Panc1 (cell line): ENCODE results near the gene DNAH12. TPM values are rescaled to one million over a fixed set of nuclear protein-coding genes. Genes with fewer than 3 reads are reported as not detected.

Experiments
- ATAC-seq: fragments of 200-7000 bp; cut with Tn5 transposase; 2 replicates; pipeline ENCODE4 v1.9.1; 2020; ENCODE audit warnings: mild to moderate bottlenecking, moderate library complexity
- BruUV-seq: library from RNA; stranded (reverse); fragments of 400-500 nt; replicated peaks from 2 replicates; lab custom pipeline; 2021; lab: Mats Ljungman, UMichigan
- CTCF ChIA-PET: fragments of 300-600 bp; sonication (Branson Sonifier 250); formaldehyde crosslinking; loops from one replicate; lab custom pipeline; 2022; ENCODE audit warnings: antibody characterized with exemption; lab: Charles Lee
- POLR2A ChIA-PET: fragments of 300-600 bp; sonication (Branson Sonifier 250); formaldehyde crosslinking; loops from one replicate; lab custom pipeline; 2022; ENCODE audit warnings: antibody characterized with exemption; lab: Charles Lee
- DNase-seq: peaks from one replicate; pipeline ENCODE4 v3.0.0-alpha.2; 2010; ENCODE audit warnings: low read depth, low spot score
- H3K27ac ChIP-seq: 2 replicates; pipeline ENCODE4 v1.5.1; 2011; ENCODE audit warnings: mild to moderate bottlenecking, low read length, inconsistent platforms
- H3K27me3 ChIP-seq: fragments of 200-500 bp; sonication (Bioruptor generic); 2 replicates; pipeline ENCODE4 v1.6.0; 2014; ENCODE audit warnings: low read length, inconsistent platforms; ENCODE audit not compliant: control insufficient read depth, insufficient read depth
- H3K36me3 ChIP-seq: fragments of 200-500 bp; sonication (Bioruptor generic); 2 replicates; pipeline ENCODE4 v1.5.1; 2014; ENCODE audit warnings: inconsistent platforms, mild to moderate bottlenecking, low read length, moderate library complexity; ENCODE audit not compliant: control insufficient read depth, insufficient read depth
- H3K4me1 ChIP-seq: 2 replicates; pipeline ENCODE4 v1.5.1; 2011; ENCODE audit warnings: inconsistent platforms, mild to moderate bottlenecking, low read length, moderate library complexity; ENCODE audit not compliant: control insufficient read depth, insufficient read depth
- H3K4me3 ChIP-seq, 2 experiments: 2 replicates each; pipeline ENCODE4 v1.5.1; 2011 to 2012; ENCODE audit warnings: low read depth in 2 of 2, low read length in 2 of 2, mild to moderate bottlenecking in 2 of 2, inconsistent platforms in 1 of 2, moderate library complexity in 1 of 2
- H3K9me3 ChIP-seq: fragments of 200-500 bp; sonication (Bioruptor generic); 2 replicates; pipeline ENCODE4 v1.5.1; 2014; ENCODE audit warnings: low read depth, mild to moderate bottlenecking, inconsistent platforms, low read length, moderate library complexity; ENCODE audit not compliant: control insufficient read depth, insufficient read depth
- POLR2AphosphoS5 ChIP-seq: IDR thresholded peaks from 2 replicates; pipeline ENCODE4 v1.6.1; 2012; ENCODE audit warnings: mild to moderate bottlenecking, low read depth, low read length, moderate library complexity
- REST ChIP-seq, 2 experiments: IDR thresholded peaks; 2 replicates each; pipeline ENCODE4 v1.6.1; 2011 to 2012; ENCODE audit warnings: low read depth in 2 of 2, control low read depth in 1 of 2, low read length in 1 of 2, mild to moderate bottlenecking in 1 of 2, moderate library complexity in 1 of 2; ENCODE audit not compliant: insufficient read depth in 1 of 2
- SIN3A ChIP-seq: IDR thresholded peaks from 2 replicates; pipeline ENCODE4 v1.6.1; 2012; ENCODE audit warnings: low read depth, mild to moderate bottlenecking, low read length, moderate library complexity, borderline replicate concordance; ENCODE audit not compliant: insufficient read depth
- TCF7L2 ChIP-seq: IDR thresholded peaks from 2 replicates; pipeline ENCODE4 v1.6.1; 2011; ENCODE audit warnings: mild to moderate bottlenecking, low read depth, low read length, inconsistent platforms
- in situ Hi-C: cut with HindIII; loops from 2 replicates; pipeline ENCODE4 v1.10.0; 2016; ENCODE audit warnings: low sequenced_read_pairs, low pct_unique_long_range_greater_than_20kb
- intact Hi-C: fragments of 100-400 bp; cut with micrococcal nuclease; formaldehyde crosslinking; loops from one replicate; pipeline ENCODE4 v1.10.0; 2022; ENCODE audit not compliant: unreplicated experiment
- total RNA-seq: library from RNA; stranded (reverse); gene quantifications from one replicate; pipeline ENCODE4 v1.2.1, GENCODE V29; 2021; ENCODE audit not compliant: unreplicated experiment
- TF ChIP-seq, protein P1 (sequence below): fragments of 450-650 bp; IDR thresholded peaks from 2 replicates; pipeline ENCODE4 v1.5.1; 2017; ENCODE audit warnings: mild to moderate bottlenecking

DNAH12 gene
- total RNA-seq, 1 experiment from 2014 or later: 0.21 TPM

DNA sequence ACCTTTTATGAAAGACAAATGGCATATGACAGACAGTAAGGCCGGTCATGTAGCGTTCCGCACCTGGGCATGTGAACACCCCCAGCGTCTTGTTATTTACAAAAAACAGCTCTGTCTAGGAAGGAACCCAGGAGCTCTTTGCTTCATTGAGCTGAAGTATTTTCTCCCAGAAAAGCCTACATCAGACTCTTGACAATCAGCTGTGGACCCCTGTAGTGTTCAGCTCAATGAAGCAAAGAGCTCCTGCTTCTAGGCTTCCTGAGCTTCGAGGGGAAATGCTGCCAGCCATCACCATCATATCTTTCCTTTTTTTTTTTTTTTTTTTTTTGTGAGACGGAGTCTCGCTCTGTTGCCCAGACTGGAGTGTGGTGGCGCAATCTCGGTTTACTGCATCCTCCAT is 255.7 kb downstream of the DNAH12 start:
- ChIA-PET CTCF (no interaction called here), POLR2A (interaction anchor here (0.6 kb wide), 1 partner anchor 97 kb away, joined by 4 read pairs; no protein-coding TSS in a partner anchor)
- TF ChIP-seq SIN3A: no peak
- no peak for TF ChIP-seq POLR2AphosphoS5
- no peak for TF ChIP-seq TCF7L2
- TF ChIP-seq, protein P1, sequence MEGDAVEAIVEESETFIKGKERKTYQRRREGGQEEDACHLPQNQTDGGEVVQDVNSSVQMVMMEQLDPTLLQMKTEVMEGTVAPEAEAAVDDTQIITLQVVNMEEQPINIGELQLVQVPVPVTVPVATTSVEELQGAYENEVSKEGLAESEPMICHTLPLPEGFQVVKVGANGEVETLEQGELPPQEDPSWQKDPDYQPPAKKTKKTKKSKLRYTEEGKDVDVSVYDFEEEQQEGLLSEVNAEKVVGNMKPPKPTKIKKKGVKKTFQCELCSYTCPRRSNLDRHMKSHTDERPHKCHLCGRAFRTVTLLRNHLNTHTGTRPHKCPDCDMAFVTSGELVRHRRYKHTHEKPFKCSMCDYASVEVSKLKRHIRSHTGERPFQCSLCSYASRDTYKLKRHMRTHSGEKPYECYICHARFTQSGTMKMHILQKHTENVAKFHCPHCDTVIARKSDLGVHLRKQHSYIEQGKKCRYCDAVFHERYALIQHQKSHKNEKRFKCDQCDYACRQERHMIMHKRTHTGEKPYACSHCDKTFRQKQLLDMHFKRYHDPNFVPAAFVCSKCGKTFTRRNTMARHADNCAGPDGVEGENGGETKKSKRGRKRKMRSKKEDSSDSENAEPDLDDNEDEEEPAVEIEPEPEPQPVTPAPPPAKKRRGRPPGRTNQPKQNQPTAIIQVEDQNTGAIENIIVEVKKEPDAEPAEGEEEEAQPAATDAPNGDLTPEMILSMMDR: no peak
- TF ChIP-seq REST (IDR thresholded peaks at IDR 0.05; ENCODE audit: insufficient read depth in 1 of 2, low read depth in 2 of 2, low read length in 1 of 2): no peak
- ATAC-seq (no peak), DNase-seq (no peak)
- in situ Hi-C loops: no loop called here
- BruUV-seq: no TSS peak
- no peak overlapping the region for H3K27ac ChIP-seq
- no peaks in the 10 kb centered on the region for H3K9me3 ChIP-seq
- intact Hi-C loops: no loop called here
- H3K27me3 ChIP-seq: no peaks in the 10 kb centered on the region
- no peak overlapping the region for H3K4me3 ChIP-seq
- H3K4me1 ChIP-seq: no peaks in the 10 kb centered on the region
- no peaks in the 10 kb centered on the region for H3K36me3 ChIP-seq

DNA sequence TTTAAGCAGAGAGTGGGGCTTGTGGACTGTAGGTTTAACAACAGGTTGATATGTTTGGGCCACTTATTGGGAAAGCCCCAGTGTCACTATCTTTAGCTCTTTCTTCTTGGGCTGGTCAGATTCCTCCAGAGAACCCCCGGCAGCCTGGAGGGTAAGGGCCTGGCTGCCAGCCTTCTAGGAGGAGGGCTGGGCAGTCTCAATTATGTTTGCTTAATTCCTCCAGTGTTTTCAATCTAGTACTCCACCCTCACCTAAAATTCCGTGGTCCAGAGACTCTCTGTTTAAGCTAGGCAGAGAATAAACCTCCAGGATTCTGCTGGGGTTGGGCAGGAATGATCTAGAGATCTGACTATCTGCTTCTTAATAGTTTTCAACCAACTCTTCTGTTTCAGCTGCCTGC is 256.9 kb downstream of the DNAH12 start:
- in situ Hi-C loops (no loop called here), intact Hi-C loops (no loop called here)
- Histone ChIP-seq H3K4me1 (no peaks in the 10 kb centered on the region), H3K36me3 (no peaks in the 10 kb centered on the region), H3K27me3 (no peaks in the 10 kb centered on the region), H3K4me3 (no peak overlapping the region), H3K9me3 (no peaks in the 10 kb centered on the region), H3K27ac (no peak overlapping the region)
- ChIA-PET POLR2A (no interaction called here), CTCF (no interaction called here)
- no peak for DNase-seq
- no TSS peak for BruUV-seq
- ATAC-seq: no peak
- TF ChIP-seq POLR2AphosphoS5: no peak
- no peak for TF ChIP-seq REST (IDR thresholded peaks at IDR 0.05; ENCODE audit: insufficient read depth in 1 of 2, low read depth in 2 of 2, low read length in 1 of 2)
- no peak for TF ChIP-seq SIN3A
- TF ChIP-seq, protein P1: no peak
- no peak for TF ChIP-seq TCF7L2
